ENCODE measurements around the gene KCND3.

Gene KCND3

DNA sequence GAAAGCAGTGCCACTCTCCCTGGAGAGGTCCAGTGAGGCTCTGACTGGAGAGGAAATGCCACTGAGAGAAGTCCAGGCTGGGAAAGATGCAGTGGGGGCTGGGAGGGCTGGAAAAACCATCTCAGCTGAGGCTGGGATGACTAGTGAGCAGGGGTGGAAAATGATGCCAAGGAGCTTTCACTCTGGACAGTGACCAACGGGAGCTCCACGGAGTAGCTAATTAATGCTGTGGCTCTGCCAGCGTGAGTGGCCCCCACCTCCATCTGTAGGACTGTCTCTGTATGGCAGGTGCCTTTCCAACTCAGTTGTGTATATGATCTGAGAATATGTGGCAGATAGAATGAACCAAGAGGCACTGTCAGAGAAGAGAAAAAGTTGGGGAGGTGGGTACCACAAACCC is 147.1 kb downstream of the KCND3 start:
- ChIA-PET CTCF (interaction anchor here (0.7 kb wide), 1 partner anchor 106 kb away, joined by 3 read pairs; no protein-coding TSS in a partner anchor), POLR2A (no interaction called here)
- TF ChIP-seq, protein P1, sequence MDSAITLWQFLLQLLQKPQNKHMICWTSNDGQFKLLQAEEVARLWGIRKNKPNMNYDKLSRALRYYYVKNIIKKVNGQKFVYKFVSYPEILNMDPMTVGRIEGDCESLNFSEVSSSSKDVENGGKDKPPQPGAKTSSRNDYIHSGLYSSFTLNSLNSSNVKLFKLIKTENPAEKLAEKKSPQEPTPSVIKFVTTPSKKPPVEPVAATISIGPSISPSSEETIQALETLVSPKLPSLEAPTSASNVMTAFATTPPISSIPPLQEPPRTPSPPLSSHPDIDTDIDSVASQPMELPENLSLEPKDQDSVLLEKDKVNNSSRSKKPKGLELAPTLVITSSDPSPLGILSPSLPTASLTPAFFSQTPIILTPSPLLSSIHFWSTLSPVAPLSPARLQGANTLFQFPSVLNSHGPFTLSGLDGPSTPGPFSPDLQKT (IDR thresholded peaks at IDR 0.05; ENCODE audit: borderline replicate concordance, low read depth, low read length): no peak
- H3K4me3 ChIP-seq (ENCODE audit: low read depth, low read length): no peak overlapping the region
- no peaks in the 10 kb centered on the region for H3K36me3 ChIP-seq (ENCODE audit: control insufficient read depth in 2 of 2, insufficient read depth in 1 of 2, low read length in 2 of 2)
- no peak overlapping the region for H3K27ac ChIP-seq (ENCODE audit: extremely low read depth, low read depth, low read length)
- H3K4me1 ChIP-seq (ENCODE audit: control insufficient read depth, insufficient read depth, low read length): no peaks in the 10 kb centered on the region
- no peaks in the 10 kb centered on the region for H3K9me3 ChIP-seq (ENCODE audit: control insufficient read depth, insufficient read depth, low read depth, low read length)

DNA sequence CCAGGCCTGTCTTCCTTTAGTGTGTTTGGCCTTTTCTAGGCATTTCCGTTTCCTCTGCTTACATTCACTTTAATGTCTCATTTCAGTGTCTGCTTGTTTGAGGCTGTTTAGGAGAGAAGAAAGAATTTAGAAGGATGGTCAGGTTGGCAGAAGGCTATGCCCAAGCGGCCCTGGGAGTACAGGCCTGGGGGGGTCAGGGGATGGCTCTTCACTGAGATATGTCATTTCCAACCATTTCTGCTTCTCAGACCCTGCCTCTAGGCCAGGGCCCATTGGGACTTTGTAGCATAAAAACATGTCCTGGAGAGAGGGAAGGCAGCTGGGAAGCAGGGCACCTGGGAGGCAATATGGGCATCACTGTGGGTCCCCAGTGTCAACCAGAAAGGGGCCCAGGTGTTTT is 147.7 kb downstream of the KCND3 start:
- H3K4me1 ChIP-seq (ENCODE audit: control insufficient read depth, insufficient read depth, low read length): no peaks in the 10 kb centered on the region
- H3K27ac ChIP-seq (ENCODE audit: extremely low read depth, low read depth, low read length): no peak overlapping the region
- TF ChIP-seq ZNF561 (tag by site-specific recombination; IDR thresholded peaks at IDR 0.05; ENCODE audit: borderline replicate concordance) (no peak), ZNF610 (tag by site-specific recombination; IDR thresholded peaks at IDR 0.05; ENCODE audit: borderline replicate concordance) (no peak), OVOL3 (tag by site-specific recombination; IDR thresholded peaks at IDR 0.05) (no peak), TCF7L2 (IDR thresholded peaks at IDR 0.05; ENCODE audit: borderline replicate concordance, low read depth, low read length) (no peak), ZNF112 (tag by site-specific recombination; IDR thresholded peaks at IDR 0.05) (no peak)
- no peak overlapping the region for H3K4me3 ChIP-seq (ENCODE audit: low read depth, low read length)
- ChIA-PET POLR2A (no interaction called here), CTCF (no interaction called here)
- no peaks in the 10 kb centered on the region for H3K9me3 ChIP-seq (ENCODE audit: control insufficient read depth, insufficient read depth, low read depth, low read length)
- no peaks in the 10 kb centered on the region for H3K36me3 ChIP-seq (ENCODE audit: control insufficient read depth in 2 of 2, insufficient read depth in 1 of 2, low read length in 2 of 2)

DNA sequence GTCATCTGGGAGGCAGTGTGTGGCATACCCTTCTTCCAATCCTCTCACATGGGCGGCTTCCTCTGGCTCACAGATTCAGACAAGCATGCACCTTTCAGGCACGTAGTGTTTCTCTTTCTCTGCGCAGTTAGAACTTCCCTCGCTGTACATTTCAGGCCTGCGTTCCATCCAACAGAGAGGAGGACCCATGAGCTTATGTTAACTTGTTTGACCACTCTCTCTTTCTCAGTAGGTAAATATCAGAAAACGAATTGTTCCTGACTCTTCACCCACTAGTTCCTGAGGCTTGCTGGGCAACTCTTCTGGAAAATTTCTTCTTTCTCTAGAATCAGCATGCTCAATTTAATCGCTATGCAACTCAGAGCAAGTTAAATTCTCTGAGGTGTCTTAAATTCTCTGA is 148.3 kb downstream of the KCND3 start:
- ChIA-PET CTCF (no interaction called here), POLR2A (no interaction called here)
- Histone ChIP-seq H3K9me3 (ENCODE audit: control insufficient read depth, insufficient read depth, low read depth, low read length) (no peaks in the 10 kb centered on the region), H3K36me3 (ENCODE audit: control insufficient read depth in 2 of 2, insufficient read depth in 1 of 2, low read length in 2 of 2) (no peaks in the 10 kb centered on the region), H3K4me1 (ENCODE audit: control insufficient read depth, insufficient read depth, low read length) (no peaks in the 10 kb centered on the region), H3K4me3 (ENCODE audit: low read depth, low read length) (no peak overlapping the region), H3K27ac (ENCODE audit: extremely low read depth, low read depth, low read length) (no peak overlapping the region)
- TF ChIP-seq, protein P2, sequence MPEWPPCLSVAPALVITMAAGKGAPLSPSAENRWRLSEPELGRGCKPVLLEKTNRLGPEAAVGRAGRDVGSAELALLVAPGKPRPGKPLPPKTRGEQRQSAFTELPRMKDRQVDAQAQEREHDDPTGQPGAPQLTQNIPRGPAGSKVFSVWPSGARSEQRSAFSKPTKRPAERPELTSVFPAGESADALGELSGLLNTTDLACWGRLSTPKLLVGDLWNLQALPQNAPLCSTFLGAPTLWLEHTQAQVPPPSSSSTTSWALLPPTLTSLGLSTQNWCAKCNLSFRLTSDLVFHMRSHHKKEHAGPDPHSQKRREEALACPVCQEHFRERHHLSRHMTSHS (tag by site-specific recombination; IDR thresholded peaks at IDR 0.05): no peak
- no peak for TF ChIP-seq ZNF169 (tag by site-specific recombination; IDR thresholded peaks at IDR 0.05)
- TF ChIP-seq, protein P3, sequence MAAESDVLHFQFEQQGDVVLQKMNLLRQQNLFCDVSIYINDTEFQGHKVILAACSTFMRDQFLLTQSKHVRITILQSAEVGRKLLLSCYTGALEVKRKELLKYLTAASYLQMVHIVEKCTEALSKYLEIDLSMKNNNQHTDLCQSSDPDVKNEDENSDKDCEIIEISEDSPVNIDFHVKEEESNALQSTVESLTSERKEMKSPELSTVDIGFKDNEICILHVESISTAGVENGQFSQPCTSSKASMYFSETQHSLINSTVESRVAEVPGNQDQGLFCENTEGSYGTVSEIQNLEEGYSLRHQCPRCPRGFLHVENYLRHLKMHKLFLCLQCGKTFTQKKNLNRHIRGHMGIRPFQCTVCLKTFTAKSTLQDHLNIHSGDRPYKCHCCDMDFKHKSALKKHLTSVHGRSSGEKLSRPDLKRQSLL (tag by site-specific recombination; IDR thresholded peaks at IDR 0.05): no peak
- TF ChIP-seq ZNF791 (tag by site-specific recombination; IDR thresholded peaks at IDR 0.05): no peak
- TF ChIP-seq ZBTB7A (tag by site-specific recombination; IDR thresholded peaks at IDR 0.05; ENCODE audit: low read depth): no peak
- TF ChIP-seq ZBTB20 (tag by site-specific recombination; IDR thresholded peaks at IDR 0.05): no peak
- no peak for TF ChIP-seq ZNF114 (tag by site-specific recombination; IDR thresholded peaks at IDR 0.05)
- TF ChIP-seq, protein P4, sequence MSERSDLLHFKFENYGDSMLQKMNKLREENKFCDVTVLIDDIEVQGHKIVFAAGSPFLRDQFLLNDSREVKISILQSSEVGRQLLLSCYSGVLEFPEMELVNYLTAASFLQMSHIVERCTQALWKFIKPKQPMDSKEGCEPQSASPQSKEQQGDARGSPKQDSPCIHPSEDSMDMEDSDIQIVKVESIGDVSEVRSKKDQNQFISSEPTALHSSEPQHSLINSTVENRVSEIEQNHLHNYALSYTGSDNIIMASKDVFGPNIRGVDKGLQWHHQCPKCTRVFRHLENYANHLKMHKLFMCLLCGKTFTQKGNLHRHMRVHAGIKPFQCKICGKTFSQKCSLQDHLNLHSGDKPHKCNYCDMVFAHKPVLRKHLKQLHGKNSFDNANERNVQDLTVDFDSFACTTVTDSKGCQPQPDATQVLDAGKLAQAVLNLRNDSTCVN (tag by site-specific recombination; optimal IDR thresholded peaks at IDR 0.05): no peak
- no peak for TF ChIP-seq GLIS1 (tag by site-specific recombination; IDR thresholded peaks at IDR 0.05)
- TF ChIP-seq, protein P5, sequence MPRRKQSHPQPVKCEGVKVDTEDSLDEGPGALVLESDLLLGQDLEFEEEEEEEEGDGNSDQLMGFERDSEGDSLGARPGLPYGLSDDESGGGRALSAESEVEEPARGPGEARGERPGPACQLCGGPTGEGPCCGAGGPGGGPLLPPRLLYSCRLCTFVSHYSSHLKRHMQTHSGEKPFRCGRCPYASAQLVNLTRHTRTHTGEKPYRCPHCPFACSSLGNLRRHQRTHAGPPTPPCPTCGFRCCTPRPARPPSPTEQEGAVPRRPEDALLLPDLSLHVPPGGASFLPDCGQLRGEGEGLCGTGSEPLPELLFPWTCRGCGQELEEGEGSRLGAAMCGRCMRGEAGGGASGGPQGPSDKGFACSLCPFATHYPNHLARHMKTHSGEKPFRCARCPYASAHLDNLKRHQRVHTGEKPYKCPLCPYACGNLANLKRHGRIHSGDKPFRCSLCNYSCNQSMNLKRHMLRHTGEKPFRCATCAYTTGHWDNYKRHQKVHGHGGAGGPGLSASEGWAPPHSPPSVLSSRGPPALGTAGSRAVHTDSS (tag by site-specific recombination; IDR thresholded peaks at IDR 0.05): no peak
- TF ChIP-seq, protein P6, sequence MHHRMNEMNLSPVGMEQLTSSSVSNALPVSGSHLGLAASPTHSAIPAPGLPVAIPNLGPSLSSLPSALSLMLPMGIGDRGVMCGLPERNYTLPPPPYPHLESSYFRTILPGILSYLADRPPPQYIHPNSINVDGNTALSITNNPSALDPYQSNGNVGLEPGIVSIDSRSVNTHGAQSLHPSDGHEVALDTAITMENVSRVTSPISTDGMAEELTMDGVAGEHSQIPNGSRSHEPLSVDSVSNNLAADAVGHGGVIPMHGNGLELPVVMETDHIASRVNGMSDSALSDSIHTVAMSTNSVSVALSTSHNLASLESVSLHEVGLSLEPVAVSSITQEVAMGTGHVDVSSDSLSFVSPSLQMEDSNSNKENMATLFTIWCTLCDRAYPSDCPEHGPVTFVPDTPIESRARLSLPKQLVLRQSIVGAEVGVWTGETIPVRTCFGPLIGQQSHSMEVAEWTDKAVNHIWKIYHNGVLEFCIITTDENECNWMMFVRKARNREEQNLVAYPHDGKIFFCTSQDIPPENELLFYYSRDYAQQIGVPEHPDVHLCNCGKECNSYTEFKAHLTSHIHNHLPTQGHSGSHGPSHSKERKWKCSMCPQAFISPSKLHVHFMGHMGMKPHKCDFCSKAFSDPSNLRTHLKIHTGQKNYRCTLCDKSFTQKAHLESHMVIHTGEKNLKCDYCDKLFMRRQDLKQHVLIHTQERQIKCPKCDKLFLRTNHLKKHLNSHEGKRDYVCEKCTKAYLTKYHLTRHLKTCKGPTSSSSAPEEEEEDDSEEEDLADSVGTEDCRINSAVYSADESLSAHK (tag by site-specific recombination; IDR thresholded peaks at IDR 0.05): no peak
- TF ChIP-seq KLF7 (tag by site-specific recombination; IDR thresholded peaks at IDR 0.05; ENCODE audit: borderline replicate concordance): no peak
